Motor neuron (in vitro differentiated cells): Measurements from ENCODE around the gene AGPS. TPM values are rescaled to one million over a fixed set of nuclear protein-coding genes. Genes with fewer than 3 reads are reported as not detected.

Experiments used
- ATAC-seq, 8 experiments: fragments of 200-7000 bp; cut with Tn5 transposase; replicated peaks in 6 of 8; 2 replicates each; pipeline ENCODE4 v1.8.0; 2021; ENCODE audit warnings: mild to moderate bottlenecking in 8 of 8, moderate library complexity in 8 of 8
- H3K27ac ChIP-seq, 2 donors: fragments of 250-450 bp; sonication (Bioruptor Pico); 2 replicates each; pipeline ENCODE4 v1.9.0; 2021; ENCODE audit warnings: antibody characterized with exemption in 2 of 2, mild to moderate bottlenecking in 2 of 2, moderate library complexity in 1 of 2
- H3K4me1 ChIP-seq, 2 donors: fragments of 250-450 bp; sonication (Bioruptor Pico); replicated peaks in 1 of 2; 2 replicates each; pipeline ENCODE4 v1.6.1; 2021; ENCODE audit warnings: antibody characterized with exemption in 2 of 2, mild to moderate bottlenecking in 2 of 2, moderate library complexity in 1 of 2
- H3K4me3 ChIP-seq, 5 donors: fragments of 250-450 bp; sonication (Bioruptor Pico); 2 replicates each; pipeline ENCODE4 v1.9.0; 2021; ENCODE audit warnings: antibody characterized with exemption in 5 of 5, mild to moderate bottlenecking in 5 of 5, moderate library complexity in 4 of 5
- WGBS, 10 experiments: fragments of 450-650 bp; shearing (Covaris generic); methylation state at CpG; one replicate each; pipeline ENCODE4 v1.0.0; 2022; 5-methylcytosine and 5-hydroxymethylcytosine counted together
- in situ Hi-C, 9 experiments: fragments of 400-800 bp; cut with MboI; loops; one replicate each; pipeline ENCODE4 v1.15.0; 2021; ENCODE audit warnings: low sequenced_read_pairs in 9 of 9, low pct_unique_long_range_greater_than_20kb in 2 of 9; ENCODE audit not compliant: unreplicated experiment in 9 of 9
- total RNA-seq, 8 experiments: library from RNA; unstranded; fragments of 300-600 nt; gene quantifications; 2 replicates each; pipeline versions ENCODE4 v1.2.3 to v1.2.4, GENCODE V29; 2022

Gene AGPS
- total RNA-seq, 8 experiments from 2014 or later, result 21.6 to 62.4 (median 30.2) TPM

GRCh38 chr2:177501186-177501585 lies 108.6 kb downstream of the AGPS start:
- Histone ChIP-seq H3K4me1 (no peaks in the 10 kb centered on the region), H3K4me3 (no peak overlapping the region), H3K27ac (no peak overlapping the region)
- in situ Hi-C loops, result no loop called here
- 67 to 100% methylated on average over 1 of the region's 1 CpG; no CpG with 5 or more reads in 8 of the 10 experiments for WGBS, 10 experiments
- ATAC-seq, result no peak

GRCh38 chr2:177506505-177506904 lies 113.9 kb downstream of the AGPS start:
- Histone ChIP-seq H3K4me1 (no peaks in the 10 kb centered on the region), H3K4me3 (no peak overlapping the region), H3K27ac (no peak overlapping the region)
- in situ Hi-C loops, result no loop called here
- no peak for ATAC-seq

- no peak overlapping the region for H3K4me3 ChIP-seq
- in situ Hi-C loops, result no loop called here
- no peaks in the 10 kb centered on the region for H3K4me1 ChIP-seq
- ATAC-seq, result no peak
- WGBS, 10 experiments, result 80 to 100% (median 100%) methylated on average over 1 to 2 of the region's 2 CpGs; no CpG with 5 or more reads in 1 of the 10 experiments
- no peak overlapping the region for H3K27ac ChIP-seq
Observed at GRCh38 chr2:177506998-177507397, 114.4 kb downstream of the AGPS start.

- in situ Hi-C loops, result no loop called here
Observed at GRCh38 chr2:177516824-177517544, 124.4 kb downstream of the AGPS start.

GRCh38 chr2:177518754-177519153 lies 126.2 kb downstream of the AGPS start:
- no peak for ATAC-seq
- Histone ChIP-seq H3K27ac (no peak overlapping the region), H3K4me3 (no peak overlapping the region), H3K4me1 (no peaks in the 10 kb centered on the region)
- in situ Hi-C loops, result no loop called here
- 73 to 100% (median 100%) methylated on average over 1 to 2 of the region's 2 CpGs; no CpG with 5 or more reads in 1 of the 10 experiments for WGBS, 10 experiments

More at GRCh38 chr2:177516824-177517544, 124.4 kb downstream of the AGPS start:
- Histone ChIP-seq H3K27ac (no peak overlapping the region), H3K4me1 (no peaks in the 10 kb centered on the region), H3K4me3 (no peak overlapping the region)
- peak in 2 of 8 experiments; percentile 45 to 74 for ATAC-seq
- 43 to 80% (median 64%) methylated on average over 2 to 4 of the region's 4 CpGs for WGBS, 10 experiments

GRCh38 chr2:177519534-177520115 lies 127.1 kb downstream of the AGPS start:
- no peak overlapping the region for H3K4me3 ChIP-seq
- ATAC-seq, result no peak
- in situ Hi-C loops, result no loop called here
- H3K4me1 ChIP-seq, result no peaks in the 10 kb centered on the region
- H3K27ac ChIP-seq, result no peak overlapping the region

- peak in 1 of 8 experiments; percentile 59 for ATAC-seq
- no peak overlapping the region for H3K4me3 ChIP-seq
- no peak overlapping the region for H3K27ac ChIP-seq
- 0 to 100% (median 50%) methylated on average over 1 to 2 of the region's 2 CpGs; no CpG with 5 or more reads in 3 of the 10 experiments for WGBS, 10 experiments
- H3K4me1 ChIP-seq, result no peaks in the 10 kb centered on the region
- in situ Hi-C loops, result no loop called here
Observed at GRCh38 chr2:177520324-177520723, 127.8 kb downstream of the AGPS start.

- in situ Hi-C loops, result no loop called here
Observed at GRCh38 chr2:177523781-177524180, 131.2 kb downstream of the AGPS start.

GRCh38 chr2:177525351-177525924 lies 132.9 kb downstream of the AGPS start:
- Histone ChIP-seq H3K4me1 (peaks cover 0 to 1% of the 10 kb centered on the region in 2 donors), H3K27ac (no peak overlapping the region), H3K4me3 (no peak overlapping the region)
- ATAC-seq, result no peak
- WGBS, 10 experiments, result 51 to 100% (median 89%) methylated on average over 2 to 3 of the region's 3 CpGs; no CpG with 5 or more reads in 1 of the 10 experiments
- in situ Hi-C loops, result no loop called here

More at GRCh38 chr2:177523781-177524180, 131.2 kb downstream of the AGPS start:
- WGBS, 10 experiments, result 50 to 100% (median 89%) methylated on average over 1 to 3 of the region's 3 CpGs; no CpG with 5 or more reads in 2 of the 10 experiments
- no peaks in the 10 kb centered on the region for H3K4me1 ChIP-seq
- H3K4me3 ChIP-seq, result no peak overlapping the region
- no peak for ATAC-seq
- no peak overlapping the region for H3K27ac ChIP-seq

GRCh38 chr2:177528351-177528933 lies 135.9 kb downstream of the AGPS start:
- Histone ChIP-seq H3K4me3 (no peak overlapping the region), H3K27ac (no peak overlapping the region), H3K4me1 (peaks cover 0 to 10% of the 10 kb centered on the region in 2 donors)
- peak in 4 of 8 experiments; percentile 31 to 91 (median 74) for ATAC-seq
- in situ Hi-C loops, result no loop called here

- no peak overlapping the region for H3K27ac ChIP-seq
- 84 to 100% (median 95%) methylated on average over 1 to 3 of the region's 3 CpGs; no CpG with 5 or more reads in 2 of the 10 experiments for WGBS, 10 experiments
- ATAC-seq, result no peak
- no peak overlapping the region for H3K4me3 ChIP-seq
- in situ Hi-C loops, result no loop called here
- H3K4me1 ChIP-seq, result peaks cover 0 to 10% of the 10 kb centered on the region in 2 donors
Observed at GRCh38 chr2:177529166-177529565, 136.6 kb downstream of the AGPS start.

GRCh38 chr2:177530561-177530960 lies 138.0 kb downstream of the AGPS start:
- Histone ChIP-seq H3K4me1 (peaks cover under 1 to 13% of the 10 kb centered on the region in 2 donors), H3K4me3 (no peak overlapping the region), H3K27ac (no peak overlapping the region)
- in situ Hi-C loops, result no loop called here
- ATAC-seq, result peak in 3 of 8 experiments; percentile 24 to 39 (median 33)

GRCh38 chr2:177531706-177532105 lies 139.1 kb downstream of the AGPS start:
- WGBS, 10 experiments, result 90 to 100% (median 96%) methylated on average over 2 to 5 of the region's 5 CpGs
- H3K4me1 ChIP-seq, result peaks cover 9 to 25% of the 10 kb centered on the region in 2 donors
- H3K4me3 ChIP-seq, result no peak overlapping the region
- in situ Hi-C loops, result no loop called here
- no peak overlapping the region for H3K27ac ChIP-seq
- ATAC-seq, result no peak
